H1 (cell line): Measurements from ENCODE around the gene LBX1. TPM values are rescaled to one million over a fixed set of nuclear protein-coding genes. Genes with fewer than 3 reads are reported as not detected.

Source experiments
- CTCF ChIA-PET: fragments of 300-600 bp; sonication (Branson Sonifier 250); formaldehyde crosslinking; loops from one replicate; lab custom pipeline; 2021; ENCODE audit not compliant: partially characterized antibody; lab: Charles Lee
- POLR2A ChIA-PET: fragments of 300-600 bp; sonication (Branson Sonifier 250); formaldehyde crosslinking; loops from one replicate; lab custom pipeline; 2021; ENCODE audit warnings: inconsistent platforms; ENCODE audit not compliant: partially characterized antibody; lab: Charles Lee
- DNase-seq, 2 experiments: peaks; one replicate each; pipeline versions ENCODE4 v3.0.0 to v3.0.0-alpha.2; 2010 to 2022; ENCODE audit warnings: low spot score in 2 of 2, low read depth in 1 of 2, mixed read lengths in 1 of 2
- FAIRE-seq: peaks from 2 replicates; lab custom pipeline; 2011; peaks lifted over from hg19 to GRCh38; lab: Jason Lieb, UNC
- H2AFZ ChIP-seq: 2 replicates; pipeline ENCODE4 v1.8.1; 2012; ENCODE audit warnings: low read length, inconsistent platforms
- H2AK5ac ChIP-seq: 2 replicates; pipeline ENCODE4 v1.6.1; 2013; ENCODE audit warnings: low read depth, low read length
- H2BK120ac ChIP-seq: replicated peaks from 2 replicates; pipeline ENCODE3; 2013; ENCODE audit warnings: low read depth, low read length, inconsistent platforms
- H2BK12ac ChIP-seq: 2 replicates; pipeline ENCODE4 v1.6.1; 2013; ENCODE audit warnings: low read depth, low read length
- H2BK15ac ChIP-seq: 2 replicates; pipeline ENCODE4 v1.6.1; 2013; ENCODE audit warnings: low read length
- H2BK20ac ChIP-seq: 2 replicates; pipeline ENCODE4 v1.6.1; 2013; ENCODE audit warnings: low read length
- H2BK5ac ChIP-seq: 2 replicates; pipeline ENCODE4 v1.6.1; 2013; ENCODE audit warnings: low read depth, low read length
- H3K14ac ChIP-seq: 2 replicates; pipeline ENCODE4 v1.6.1; 2013; ENCODE audit warnings: inconsistent platforms; ENCODE audit not compliant: insufficient read length
- H3K18ac ChIP-seq: 2 replicates; pipeline ENCODE4 v1.6.1; 2013; ENCODE audit warnings: low read length; ENCODE audit errors: extremely low read depth
- H3K23ac ChIP-seq: 2 replicates; pipeline ENCODE4 v1.6.1; 2013; ENCODE audit warnings: inconsistent platforms; ENCODE audit not compliant: insufficient read length
- H3K23me2 ChIP-seq: 2 replicates; pipeline ENCODE4 v1.6.1; 2013; ENCODE audit warnings: low read depth, low read length
- H3K27ac ChIP-seq: 2 replicates; pipeline ENCODE4 v1.6.1; 2011; ENCODE audit warnings: low read depth, low read length, inconsistent platforms
- H3K27me3 ChIP-seq, 4 experiments: replicated peaks in 1 of 4; 1 replicate in 1 of 4; 2 replicates in 3 of 4; pipeline versions ENCODE4 v1.6.1 to v1.8.1; 2011 to 2013; ENCODE audit warnings: low read length in 3 of 4, mild to moderate bottlenecking in 3 of 4, inconsistent platforms in 2 of 4, mixed read lengths in 2 of 4, moderate library complexity in 1 of 4; ENCODE audit not compliant: control insufficient read depth in 3 of 4, insufficient read depth in 3 of 4; ENCODE audit errors: extremely low read depth in 1 of 4
- H3K36me3 ChIP-seq, 4 experiments: 2 replicates each; pipeline versions ENCODE4 v1.6.1 to v1.8.1; 2011 to 2013; ENCODE audit warnings: mild to moderate bottlenecking in 4 of 4, low read length in 3 of 4, moderate library complexity in 2 of 4, control low read depth in 1 of 4, inconsistent platforms in 1 of 4; ENCODE audit not compliant: insufficient read depth in 4 of 4, control insufficient read depth in 2 of 4
- H3K4ac ChIP-seq: replicated peaks from 2 replicates; pipeline ENCODE3; 2013; ENCODE audit warnings: low read length, low read depth, mixed read lengths, inconsistent platforms; ENCODE audit not compliant: insufficient read length
- H3K4me1 ChIP-seq, 4 experiments: replicated peaks in 1 of 4; 1 replicate in 1 of 4; 2 replicates in 3 of 4; pipeline versions ENCODE4 v1.6.1 to v1.8.1; 2011 to 2013; ENCODE audit warnings: low read length in 3 of 4, inconsistent platforms in 2 of 4, mixed read lengths in 1 of 4; ENCODE audit not compliant: insufficient read depth in 4 of 4, control insufficient read depth in 3 of 4
- H3K4me2 ChIP-seq, 2 experiments: 2 replicates each; pipeline versions ENCODE4 v1.6.1 to v1.8.1; 2011 to 2013; ENCODE audit warnings: low read depth in 2 of 2, low read length in 2 of 2, control low read depth in 1 of 2, inconsistent platforms in 1 of 2, mild to moderate bottlenecking in 1 of 2; ENCODE audit not compliant: insufficient read depth in 1 of 2
- H3K4me3 ChIP-seq, 4 experiments: fragments of 200-600, 300-600 bp in 1 of 4; sonication (generic), shearing (Covaris generic), sonication (Bioruptor Twin) in 1 of 4; 2 replicates each; pipeline versions ENCODE4 v1.5.1 to v1.8.1; 2011 to 2016; ENCODE audit warnings: low read length in 4 of 4, low read depth in 3 of 4, control low read depth in 2 of 4, inconsistent platforms in 2 of 4, mild to moderate bottlenecking in 2 of 4, mixed read lengths in 1 of 4, moderate library complexity in 1 of 4; ENCODE audit not compliant: insufficient read depth in 2 of 4; ENCODE audit errors: extremely low read depth in 1 of 4
- H3K56ac ChIP-seq: replicated peaks from 2 replicates; pipeline ENCODE3; 2013; ENCODE audit warnings: low read depth, mild to moderate bottlenecking, mixed read lengths, low read length, inconsistent platforms; ENCODE audit not compliant: insufficient read length
- H3K79me1 ChIP-seq: 2 replicates; pipeline ENCODE4 v1.6.1; 2013; ENCODE audit warnings: low read depth, low read length, control low read depth
- H3K79me2 ChIP-seq, 2 experiments: 2 replicates each; pipeline versions ENCODE4 v1.6.1 to v1.8.1; 2012 to 2013; ENCODE audit warnings: low read length in 2 of 2, mild to moderate bottlenecking in 2 of 2, inconsistent platforms in 1 of 2; ENCODE audit not compliant: insufficient read depth in 2 of 2, control insufficient read depth in 1 of 2
- H3K9ac ChIP-seq, 4 experiments: replicated peaks in 1 of 4; 1 replicate in 1 of 4; 2 replicates in 3 of 4; pipeline versions ENCODE4 v1.6.1 to v1.8.1; 2011 to 2013; ENCODE audit warnings: low read depth in 3 of 4, low read length in 3 of 4, control low read depth in 2 of 4, mild to moderate bottlenecking in 2 of 4, moderate library complexity in 2 of 4, inconsistent platforms in 1 of 4; ENCODE audit errors: extremely low read depth in 1 of 4
- H3K9me3 ChIP-seq, 2 experiments: 2 replicates each; pipeline versions ENCODE4 v1.6.1 to v1.8.1; 2012 to 2013; ENCODE audit warnings: mild to moderate bottlenecking in 2 of 2, moderate library complexity in 2 of 2, control low read depth in 1 of 2, inconsistent platforms in 1 of 2, low read depth in 1 of 2, low read length in 1 of 2, mixed read lengths in 1 of 2; ENCODE audit not compliant: insufficient read depth in 2 of 2
- H4K20me1 ChIP-seq, 2 experiments: replicated peaks in 1 of 2; 2 replicates each; pipeline versions ENCODE3 to v1.8.1; 2011 to 2013; ENCODE audit warnings: inconsistent platforms in 2 of 2, low read length in 2 of 2, mild to moderate bottlenecking in 1 of 2; ENCODE audit not compliant: insufficient read depth in 2 of 2, control insufficient read depth in 1 of 2
- H4K5ac ChIP-seq: 2 replicates; pipeline ENCODE4 v1.6.1; 2013; ENCODE audit warnings: low read length, low read depth, mixed read lengths, inconsistent platforms; ENCODE audit not compliant: insufficient read length
- H4K8ac ChIP-seq: 2 replicates; pipeline ENCODE4 v1.8.0; 2013; ENCODE audit warnings: mild to moderate bottlenecking, moderate library complexity, low read length, inconsistent platforms; ENCODE audit not compliant: insufficient read depth; ENCODE audit errors: extremely low read depth
- H4K91ac ChIP-seq: replicated peaks from 2 replicates; pipeline ENCODE3; 2013; ENCODE audit warnings: low read length, mixed read lengths, inconsistent platforms; ENCODE audit not compliant: insufficient read length
- ASH2L ChIP-seq: fragments of 200-600, 300-600 bp; sonication (generic); IDR thresholded peaks from one replicate; pipeline ENCODE4 v1.7.1; 2017; ENCODE audit warnings: low read length
- BACH1 ChIP-seq: IDR thresholded peaks from 2 replicates; pipeline ENCODE4 v1.6.1; 2012; ENCODE audit warnings: low read length, improper control_type of control experiment
- E2F6 ChIP-seq: IDR thresholded peaks from 2 replicates; pipeline ENCODE4 v1.6.1; 2012; ENCODE audit warnings: inconsistent platforms
- HDAC2 ChIP-seq, 2 experiments: fragments of 300-600 bp in 1 of 2; sonication (generic) in 1 of 2; IDR thresholded peaks; 2 replicates each; pipeline ENCODE4 v1.6.1; 2011 to 2012; ENCODE audit warnings: low read depth in 2 of 2, low read length in 2 of 2, mild to moderate bottlenecking in 2 of 2, moderate library complexity in 2 of 2, borderline replicate concordance in 1 of 2, inconsistent platforms in 1 of 2
- KDM1A ChIP-seq: fragments of 200-600, 300-600 bp; sonication (generic); IDR thresholded peaks from 2 replicates; pipeline ENCODE4 v1.7.1; 2016; ENCODE audit warnings: mild to moderate bottlenecking, low read length, borderline replicate concordance
- KDM4A ChIP-seq: IDR thresholded peaks from one replicate; pipeline ENCODE4 v1.7.1; 2012; ENCODE audit warnings: low read depth, mild to moderate bottlenecking, moderate library complexity, low read length, inconsistent platforms; ENCODE audit not compliant: severe bottlenecking
- KDM5A ChIP-seq: fragments of 200-600 bp; IDR thresholded peaks from 2 replicates; pipeline ENCODE4 v1.7.1; 2012; ENCODE audit warnings: mild to moderate bottlenecking, low read length, inconsistent platforms, mixed read lengths
- POLR2A ChIP-seq, 2 experiments: IDR thresholded peaks; 1 replicate in 1 of 2; 2 replicates in 1 of 2; pipeline ENCODE4 v1.6.1; 2011; ENCODE audit warnings: low read depth in 2 of 2, low read length in 2 of 2, mild to moderate bottlenecking in 2 of 2; ENCODE audit errors: control extremely low read depth in 1 of 2
- SP2 ChIP-seq: IDR thresholded peaks from 2 replicates; pipeline ENCODE4 v1.6.1; 2012; ENCODE audit warnings: mild to moderate bottlenecking, low read length, inconsistent platforms
- TEAD4 ChIP-seq: IDR thresholded peaks from 2 replicates; pipeline ENCODE4 v1.6.1; 2012; ENCODE audit warnings: low read depth, low read length, inconsistent platforms, mixed read lengths
- WGBS, 2 experiments: shearing (Covaris generic) in 1 of 2; methylation state at CpG; one replicate each; pipeline versions ENCODE4 v1.1.6 to v1.1.7; 2013 to 2015; ENCODE audit warnings: low lambda C conversion rate in 2 of 2, mixed read lengths in 2 of 2, inconsistent platforms in 1 of 2, low coverage in 1 of 2, missing lambda C conversion rate in 1 of 2; ENCODE audit not compliant: insufficient replicate concordance in 2 of 2, insufficient coverage in 1 of 2, insufficient read length in 1 of 2; ENCODE audit errors: extremely low coverage in 1 of 2, missing lambda C conversion rate in 1 of 2; 5-methylcytosine and 5-hydroxymethylcytosine counted together
- polyA plus RNA-seq, 7 experiments: library from polyadenylated mRNA; depleted of rRNA in 3 of 7; stranded (reverse) in 5 of 7; unstranded in 2 of 7; fragments of >200 nt in 5 of 7; fragments of 200-250 nt in 2 of 7; gene quantifications; 1 replicate in 5 of 7; 2 replicates in 1 of 7; 4 replicates in 1 of 7; pipeline versions ENCODE4 v1.2.1 to v1.2.3, GENCODE V29; 2011 to 2013; ENCODE audit warnings: missing spikeins in 2 of 7, mixed read lengths in 2 of 7
- total RNA-seq: library from RNA; stranded (reverse); fragmentation: NEBNext Ultra II Directional; extraction: Animal tissue kit (Norgen Biotek cat#: 25700); gene quantifications from 2 replicates; pipeline ENCODE4 v1.2.1, GENCODE V29; 2021
- TF ChIP-seq, protein P1 (sequence below): IDR thresholded peaks from 2 replicates; pipeline ENCODE4 v1.6.1; 2011; ENCODE audit warnings: low read length, improper control_type of control experiment

LBX1 gene
- total and polyA plus RNA-seq, 2 of the 8 experiments (the other 6 are each of a cell fraction or from before 2014, with no cell fraction given): not detected

- Histone ChIP-seq H2BK120ac (no peak overlapping the region), H3K36me3 (no peaks in the 10 kb centered on the region), H2AK5ac (no peak overlapping the region), H4K8ac (no peak overlapping the region), H3K27ac (no peak overlapping the region), H3K79me2 (no peaks in the 10 kb centered on the region), H3K14ac (no peak overlapping the region), H3K4me3 (no peak overlapping the region), H3K23me2 (peaks cover 1% of the 10 kb centered on the region; the same call in 1 of the 2 replicates), H3K23ac (no peak overlapping the region), H2AFZ (no peak overlapping the region), H4K5ac (no peak overlapping the region), H2BK12ac (no peak overlapping the region), H3K18ac (no peak overlapping the region), H3K4me2 (no peak overlapping the region), H3K27me3 (peaks cover 15 to 41% (median 24%) of the 10 kb centered on the region in 4 experiments), H3K9me3 (no peaks in the 10 kb centered on the region), H4K91ac (no peak overlapping the region), H2BK20ac (no peak overlapping the region), H4K20me1 (no peaks in the 10 kb centered on the region), H3K79me1 (no peaks in the 10 kb centered on the region), H2BK5ac (no peak overlapping the region), H2BK15ac (no peak overlapping the region), H3K4ac (no peak overlapping the region), H3K4me1 (no peaks in the 10 kb centered on the region; a peak in 1 of 7 replicates), H3K9ac (no peak overlapping the region), H3K56ac (no peak overlapping the region)
- ChIA-PET POLR2A (interaction anchor here (1.4 kb wide), 1 partner anchor 47 kb away, joined by 3 read pairs; no protein-coding TSS in a partner anchor), CTCF (interaction anchor here (0.7 to 2.1 kb wide), 11 partner anchors 9 to 200 kb away, joined by 3 to 8 read pairs (median 3); no protein-coding TSS in a partner anchor)
- DNase-seq (no peak), FAIRE-seq (no peak)
- WGBS, 2 experiments: 89% methylated on average over 9 of the region's 9 CpGs; no CpG with 5 or more reads in 1 of the 2 experiments
- no peak for TF ChIP-seq KDM1A
- no peak for TF ChIP-seq BACH1
- TF ChIP-seq SP2: no peak
- TF ChIP-seq POLR2A (IDR thresholded peaks at IDR 0.05; ENCODE audit: control extremely low read depth in 1 of 2, low read depth in 2 of 2, low read length in 2 of 2): no peak
- TF ChIP-seq HDAC2 (IDR thresholded peaks at IDR 0.05; ENCODE audit: borderline replicate concordance in 1 of 2, low read depth in 2 of 2, low read length in 2 of 2): no peak
- TF ChIP-seq E2F6: no peak
- no peak for TF ChIP-seq KDM4A
- no peak for TF ChIP-seq TEAD4
- TF ChIP-seq ASH2L: no peak
- no peak for TF ChIP-seq KDM5A
- TF ChIP-seq, protein P1, sequence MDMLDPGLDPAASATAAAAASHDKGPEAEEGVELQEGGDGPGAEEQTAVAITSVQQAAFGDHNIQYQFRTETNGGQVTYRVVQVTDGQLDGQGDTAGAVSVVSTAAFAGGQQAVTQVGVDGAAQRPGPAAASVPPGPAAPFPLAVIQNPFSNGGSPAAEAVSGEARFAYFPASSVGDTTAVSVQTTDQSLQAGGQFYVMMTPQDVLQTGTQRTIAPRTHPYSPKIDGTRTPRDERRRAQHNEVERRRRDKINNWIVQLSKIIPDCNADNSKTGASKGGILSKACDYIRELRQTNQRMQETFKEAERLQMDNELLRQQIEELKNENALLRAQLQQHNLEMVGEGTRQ: no peak
Observed at GRCh38 chr10:101244321-101245050, 15.2 kb upstream of the LBX1 start.
